Calu3 (cell line): ENCODE results near the gene SPARCL1. TPM values are rescaled to one million over a fixed set of nuclear protein-coding genes. Genes with fewer than 3 reads are reported as not detected.
"Not testable (repeated sequence)": the region's sequence is repeated elsewhere in the genome, so short reads cannot be mapped to it uniquely, and the experiment has no call there.

Source experiments
- Bru-seq: library from RNA; stranded (reverse); fragments of 400-500 nt; gene quantifications from one replicate; lab custom pipeline; 2021; lab: Mats Ljungman, UMichigan
- BruChase-seq, 2 experiments: library from RNA; stranded (reverse); fragments of 400-500 nt; gene quantifications; one replicate each; lab custom pipeline; 2021; lab: Mats Ljungman, UMichigan
- BruUV-seq: library from RNA; stranded (reverse); fragments of 400-500 nt; replicated peaks from 2 replicates; lab custom pipeline; 2021; lab: Mats Ljungman, UMichigan
- CTCF ChIA-PET: fragments of 300-600 bp; sonication (Branson Sonifier 250); formaldehyde crosslinking; loops from one replicate; lab custom pipeline; 2022; ENCODE audit warnings: antibody characterized with exemption; lab: Charles Lee
- DNase-seq: peaks from one replicate; pipeline ENCODE4 v3.0.0; 2022
- H3K27ac Mint-ChIP-seq: one replicate; pipeline ENCODE4 v1.8.0; 2022; ENCODE audit warnings: mixed read lengths; ENCODE audit not compliant: unreplicated experiment
- H3K27me3 Mint-ChIP-seq: one replicate; pipeline ENCODE4 v1.8.0; 2022; ENCODE audit warnings: mixed read lengths; ENCODE audit not compliant: unreplicated experiment
- H3K36me3 Mint-ChIP-seq: one replicate; pipeline ENCODE4 v1.8.0; 2022; ENCODE audit warnings: mild to moderate bottlenecking, moderate library complexity, mixed read lengths; ENCODE audit not compliant: insufficient read depth, unreplicated experiment
- H3K4me1 Mint-ChIP-seq: one replicate; pipeline ENCODE4 v1.8.0; 2022; ENCODE audit warnings: mild to moderate bottlenecking, low read depth, mixed read lengths; ENCODE audit not compliant: unreplicated experiment
- H3K4me3 Mint-ChIP-seq: one replicate; pipeline ENCODE4 v1.8.0; 2022; ENCODE audit warnings: mild to moderate bottlenecking, low read depth, moderate library complexity, mixed read lengths; ENCODE audit not compliant: unreplicated experiment
- H3K9me3 Mint-ChIP-seq: one replicate; pipeline ENCODE4 v1.8.0; 2022; ENCODE audit warnings: low read depth, mixed read lengths; ENCODE audit not compliant: unreplicated experiment
- intact Hi-C: fragments of 100-400 bp; cut with micrococcal nuclease; formaldehyde crosslinking; loops from one replicate; pipeline ENCODE4 v1.10.0; 2022; ENCODE audit not compliant: unreplicated experiment
- long read RNA-seq: library from polyadenylated mRNA; stranded (forward); transcript quantifications from one replicate; pipeline ENCODE4 v2.0.0, GENCODE V29; 2022
- total RNA-seq: library from RNA; stranded (reverse); gene quantifications from 2 replicates; pipeline ENCODE4 v1.2.3, GENCODE V29; 2022
- TF ChIP-seq, protein P1 (sequence below): fragments of 200-600 bp; IDR thresholded peaks from one replicate; pipeline ENCODE4 v1.8.0; 2022; ENCODE audit warnings: antibody characterized with exemption; ENCODE audit not compliant: unreplicated experiment

The SPARCL1 gene, protein sequence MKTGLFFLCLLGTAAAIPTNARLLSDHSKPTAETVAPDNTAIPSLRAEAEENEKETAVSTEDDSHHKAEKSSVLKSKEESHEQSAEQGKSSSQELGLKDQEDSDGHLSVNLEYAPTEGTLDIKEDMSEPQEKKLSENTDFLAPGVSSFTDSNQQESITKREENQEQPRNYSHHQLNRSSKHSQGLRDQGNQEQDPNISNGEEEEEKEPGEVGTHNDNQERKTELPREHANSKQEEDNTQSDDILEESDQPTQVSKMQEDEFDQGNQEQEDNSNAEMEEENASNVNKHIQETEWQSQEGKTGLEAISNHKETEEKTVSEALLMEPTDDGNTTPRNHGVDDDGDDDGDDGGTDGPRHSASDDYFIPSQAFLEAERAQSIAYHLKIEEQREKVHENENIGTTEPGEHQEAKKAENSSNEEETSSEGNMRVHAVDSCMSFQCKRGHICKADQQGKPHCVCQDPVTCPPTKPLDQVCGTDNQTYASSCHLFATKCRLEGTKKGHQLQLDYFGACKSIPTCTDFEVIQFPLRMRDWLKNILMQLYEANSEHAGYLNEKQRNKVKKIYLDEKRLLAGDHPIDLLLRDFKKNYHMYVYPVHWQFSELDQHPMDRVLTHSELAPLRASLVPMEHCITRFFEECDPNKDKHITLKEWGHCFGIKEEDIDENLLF
- total RNA-seq (not detected in 2 replicates), Bru-seq, nascent RNA (percentile 2 among the genes with signal in this experiment), BruChase-seq, experiment 1, labeled RNA remaining after a 6-hour chase (not detected), BruChase-seq, experiment 2, labeled RNA remaining after a 2-hour chase (not detected)
- long read RNA-seq, partial matches to known transcripts, result 0 of 4 reads
- long read RNA-seq, other reads (novel, unspliced or antisense), result 4 of 4 reads

DNA sequence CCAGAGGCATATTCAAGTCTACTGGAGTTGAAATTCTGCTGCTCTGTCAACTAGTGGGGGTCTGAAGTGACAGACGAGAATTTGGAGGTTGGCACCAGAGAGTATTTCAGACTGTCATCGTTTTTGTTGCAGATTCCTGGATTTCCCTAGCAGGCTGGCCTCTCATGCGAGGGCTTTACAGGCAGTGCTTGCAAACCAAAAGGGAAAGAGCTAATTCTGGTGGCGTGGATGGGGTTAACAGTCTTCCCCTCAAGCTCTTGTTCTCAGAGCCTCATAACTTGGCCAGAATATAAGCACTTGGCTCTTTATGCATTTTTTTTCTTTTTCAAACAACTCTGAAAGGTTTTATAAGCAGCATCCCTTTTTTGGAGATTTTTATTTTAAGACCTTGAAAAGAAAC, at the start of gene SPARCL1:
Gene SPARCL1, minus strand, starts transcription at position 190 of the 400 bp plus-strand sequence. CDS start 29,802 bp downstream, outside the sequence.
- TF ChIP-seq, protein P1, sequence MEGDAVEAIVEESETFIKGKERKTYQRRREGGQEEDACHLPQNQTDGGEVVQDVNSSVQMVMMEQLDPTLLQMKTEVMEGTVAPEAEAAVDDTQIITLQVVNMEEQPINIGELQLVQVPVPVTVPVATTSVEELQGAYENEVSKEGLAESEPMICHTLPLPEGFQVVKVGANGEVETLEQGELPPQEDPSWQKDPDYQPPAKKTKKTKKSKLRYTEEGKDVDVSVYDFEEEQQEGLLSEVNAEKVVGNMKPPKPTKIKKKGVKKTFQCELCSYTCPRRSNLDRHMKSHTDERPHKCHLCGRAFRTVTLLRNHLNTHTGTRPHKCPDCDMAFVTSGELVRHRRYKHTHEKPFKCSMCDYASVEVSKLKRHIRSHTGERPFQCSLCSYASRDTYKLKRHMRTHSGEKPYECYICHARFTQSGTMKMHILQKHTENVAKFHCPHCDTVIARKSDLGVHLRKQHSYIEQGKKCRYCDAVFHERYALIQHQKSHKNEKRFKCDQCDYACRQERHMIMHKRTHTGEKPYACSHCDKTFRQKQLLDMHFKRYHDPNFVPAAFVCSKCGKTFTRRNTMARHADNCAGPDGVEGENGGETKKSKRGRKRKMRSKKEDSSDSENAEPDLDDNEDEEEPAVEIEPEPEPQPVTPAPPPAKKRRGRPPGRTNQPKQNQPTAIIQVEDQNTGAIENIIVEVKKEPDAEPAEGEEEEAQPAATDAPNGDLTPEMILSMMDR, result no peak
- Mint-ChIP-seq H3K36me3 (no peaks in the 10 kb centered on the region), H3K27me3 (no peaks in the 10 kb centered on the region), H3K4me3 (no peak within 1 kb of the TSS), H3K27ac (no peak within 1 kb of the TSS), H3K9me3 (no peaks in the 10 kb centered on the region), H3K4me1 (no peaks in the 10 kb centered on the region)
- intact Hi-C loops, result no loop called here
- CTCF ChIA-PET, result no interaction called here
- no TSS peak for BruUV-seq
- no peak for DNase-seq

DNA sequence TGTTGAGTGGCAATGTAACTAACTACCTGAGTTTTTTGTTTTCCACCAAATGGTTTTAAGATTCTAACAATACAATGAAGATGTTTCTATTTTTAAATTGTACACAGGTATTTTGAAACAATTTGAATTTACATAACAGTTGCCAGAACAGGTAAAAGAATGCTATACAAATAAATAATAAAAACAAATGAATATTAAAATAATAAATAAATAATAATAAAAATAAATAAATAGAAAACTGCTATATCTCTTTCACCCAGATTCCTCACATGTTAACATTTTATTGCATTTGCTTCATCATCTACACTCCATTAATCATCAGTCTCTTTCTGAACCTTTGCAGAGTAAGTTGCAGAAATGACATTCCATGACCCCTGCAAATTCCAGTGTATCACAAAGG, 46.8 kb upstream of the SPARCL1 start:
- DNase-seq, result no peak
- H3K27me3 Mint-ChIP-seq, result no peaks in the 10 kb centered on the region
- intact Hi-C loops, result no loop called here
- CTCF ChIA-PET, result no interaction called here
- H3K9me3 Mint-ChIP-seq, result no peaks in the 10 kb centered on the region
- no peak overlapping the region for H3K27ac Mint-ChIP-seq
- H3K36me3 Mint-ChIP-seq, result no peaks in the 10 kb centered on the region
- no peak overlapping the region for H3K4me3 Mint-ChIP-seq
- BruUV-seq, result no TSS peak
- TF ChIP-seq, protein P1, result no peak
- H3K4me1 Mint-ChIP-seq, result no peaks in the 10 kb centered on the region

- Mint-ChIP-seq H3K27me3 (no peaks in the 10 kb centered on the region), H3K9me3 (no peaks in the 10 kb centered on the region), H3K36me3 (no peaks in the 10 kb centered on the region), H3K4me1 (no peaks in the 10 kb centered on the region), H3K4me3 (no peak overlapping the region), H3K27ac (no peak overlapping the region)
- TF ChIP-seq, protein P1, result no peak
- DNase-seq, result no peak
- CTCF ChIA-PET, result no interaction called here
- intact Hi-C loops, result no loop called here
- BruUV-seq, result no TSS peak
Measured at GRCh38 chr4:87575408-87575807, 46.2 kb upstream of the SPARCL1 start.

DNA sequence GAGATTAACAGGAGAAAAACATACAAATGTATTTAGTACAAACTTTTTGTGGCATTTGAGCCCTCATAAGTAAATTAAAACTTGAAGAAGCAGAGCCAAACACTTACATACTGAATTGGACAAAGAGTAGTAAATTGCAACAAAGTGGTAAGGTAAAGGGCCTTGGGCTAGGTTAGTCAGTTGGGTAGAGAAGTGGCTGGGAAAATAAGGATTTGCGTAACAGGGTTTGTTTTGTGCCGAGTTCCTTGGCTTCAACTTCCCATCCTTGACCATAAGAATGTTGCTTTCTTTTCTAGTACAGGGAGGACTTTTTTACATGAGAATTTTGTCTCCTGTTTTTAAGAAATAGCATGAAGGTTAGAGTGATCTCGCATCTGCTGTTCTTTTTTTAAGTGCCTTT, 45.8 kb upstream of the SPARCL1 start:
- intact Hi-C loops, result no loop called here
- no peak overlapping the region for H3K4me3 Mint-ChIP-seq
- DNase-seq, result no peak
- H3K27ac Mint-ChIP-seq, result no peak overlapping the region
- no peaks in the 10 kb centered on the region for H3K4me1 Mint-ChIP-seq
- no peaks in the 10 kb centered on the region for H3K9me3 Mint-ChIP-seq
- CTCF ChIA-PET, result no interaction called here
- H3K36me3 Mint-ChIP-seq, result no peaks in the 10 kb centered on the region
- H3K27me3 Mint-ChIP-seq, result no peaks in the 10 kb centered on the region
- no TSS peak for BruUV-seq
- TF ChIP-seq, protein P1, result no peak

GRCh38 chr4:87574376-87574775, 45.2 kb upstream of the SPARCL1 start:
- CTCF ChIA-PET, H3K27ac Mint-ChIP-seq, H3K4me1 Mint-ChIP-seq, H3K36me3 Mint-ChIP-seq, DNase-seq, H3K27me3 Mint-ChIP-seq, BruUV-seq, H3K4me3 Mint-ChIP-seq, H3K9me3 Mint-ChIP-seq, intact Hi-C loops: not testable (repeated sequence)
